Chondrocyte (in vitro differentiated cells): ENCODE data around the gene LMO2. TPM values are rescaled to one million over a fixed set of nuclear protein-coding genes. Genes with fewer than 3 reads are reported as not detected.

Source experiments
- DNase-seq: peaks from one replicate; pipeline ENCODE4 v3.0.0; 2021; ENCODE audit warnings: mixed read lengths, low spot score
- H3K27ac Mint-ChIP-seq: one replicate; pipeline ENCODE4 v1.8.0; 2021; ENCODE audit warnings: mild to moderate bottlenecking, moderate library complexity, mixed read lengths; ENCODE audit not compliant: unreplicated experiment
- H3K27me3 Mint-ChIP-seq: 2 replicates; pipeline ENCODE4 v1.8.0; 2021; ENCODE audit warnings: low read depth, mixed read lengths
- H3K36me3 Mint-ChIP-seq: 2 replicates; pipeline ENCODE4 v1.8.0; 2021; ENCODE audit warnings: low read depth, mixed read lengths
- H3K4me1 Mint-ChIP-seq: 2 replicates; pipeline ENCODE4 v1.8.0; 2021; ENCODE audit warnings: low read depth, mild to moderate bottlenecking, mixed read lengths
- H3K4me3 Mint-ChIP-seq: one replicate; pipeline ENCODE4 v1.8.0; 2021; ENCODE audit warnings: mild to moderate bottlenecking, moderate library complexity, mixed read lengths; ENCODE audit not compliant: unreplicated experiment
- H3K9me3 Mint-ChIP-seq: 2 replicates; pipeline ENCODE4 v1.8.0; 2021; ENCODE audit warnings: low read depth, mixed read lengths
- CTCF ChIP-seq: fragments of 200-600 bp; sonication (generic); IDR thresholded peaks from 2 replicates; pipeline ENCODE4 v1.5.0; 2021; ENCODE audit warnings: antibody characterized with exemption, mild to moderate bottlenecking, moderate library complexity
- total RNA-seq: library from RNA; stranded (reverse); gene quantifications from 3 replicates; pipeline ENCODE4 v1.2.1, GENCODE V29; 2021

Gene LMO2
- total RNA-seq, 1 donor from 2014 or later, result not detected

- H3K27ac Mint-ChIP-seq, result no peak overlapping the region
These were observed 32.6 kb downstream of the LMO2 start for GRCh38 chr11:33859306-33859705.

GRCh38 chr11:33857933-33858371 lies 33.9 kb downstream of the LMO2 start:
- Mint-ChIP-seq H3K36me3 (no peaks in the 10 kb centered on the region), H3K4me3 (no peak overlapping the region), H3K4me1 (no peaks in the 10 kb centered on the region), H3K27me3 (peaks cover 78% of the 10 kb centered on the region), H3K27ac (no peak overlapping the region), H3K9me3 (no peaks in the 10 kb centered on the region)
- no peak for DNase-seq
- peak; percentile 96 for TF ChIP-seq CTCF

More at GRCh38 chr11:33859306-33859705, 32.6 kb downstream of the LMO2 start:
- no peak for DNase-seq
- no peak overlapping the region for H3K4me3 Mint-ChIP-seq
- peaks cover 79% of the 10 kb centered on the region for H3K27me3 Mint-ChIP-seq
- no peak for TF ChIP-seq CTCF
- no peaks in the 10 kb centered on the region for H3K9me3 Mint-ChIP-seq
- H3K4me1 Mint-ChIP-seq, result no peaks in the 10 kb centered on the region
- no peaks in the 10 kb centered on the region for H3K36me3 Mint-ChIP-seq

DNA sequence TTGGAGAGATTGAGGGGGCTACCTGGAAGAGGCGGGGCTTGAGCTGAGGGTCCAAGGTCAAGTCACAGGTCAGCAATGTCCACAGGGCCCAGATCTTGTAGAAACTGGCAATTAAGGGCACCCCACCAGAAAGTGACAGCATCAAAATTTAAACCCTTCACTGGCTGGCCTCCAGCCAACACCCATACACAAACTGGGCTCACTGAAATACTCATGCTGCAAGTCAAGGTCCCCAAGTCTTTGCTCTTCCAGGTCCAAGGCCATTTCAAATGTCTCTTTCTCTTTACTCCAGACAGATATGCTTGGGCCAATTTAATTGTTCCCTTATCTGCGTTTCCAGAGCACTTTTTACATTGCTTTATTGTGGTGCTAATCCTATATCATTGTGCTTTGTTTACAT lies 36.4 kb downstream of the LMO2 start:
- no peak overlapping the region for H3K27ac Mint-ChIP-seq
- H3K4me1 Mint-ChIP-seq, result no peaks in the 10 kb centered on the region
- no peak overlapping the region for H3K4me3 Mint-ChIP-seq

GRCh38 chr11:33848717-33849390 lies 43.0 kb downstream of the LMO2 start:
- TF ChIP-seq CTCF, result no peak
- DNase-seq, result no peak
- Mint-ChIP-seq H3K36me3 (no peaks in the 10 kb centered on the region), H3K9me3 (no peaks in the 10 kb centered on the region), H3K27ac (no peak overlapping the region), H3K4me1 (no peaks in the 10 kb centered on the region), H3K27me3 (peaks cover 73% of the 10 kb centered on the region), H3K4me3 (no peak overlapping the region)

More for the DNA sequence above, 36.4 kb downstream of the LMO2 start:
- DNase-seq, result no peak
- no peaks in the 10 kb centered on the region for H3K9me3 Mint-ChIP-seq
- TF ChIP-seq CTCF, result no peak
- no peaks in the 10 kb centered on the region for H3K36me3 Mint-ChIP-seq
- peaks cover 83% of the 10 kb centered on the region for H3K27me3 Mint-ChIP-seq

GRCh38 chr11:33847251-33847650 lies 44.6 kb downstream of the LMO2 start:
- no peak for DNase-seq
- no peak for TF ChIP-seq CTCF
- peaks cover 68% of the 10 kb centered on the region for H3K27me3 Mint-ChIP-seq
- no peak overlapping the region for H3K4me3 Mint-ChIP-seq
- H3K36me3 Mint-ChIP-seq, result no peaks in the 10 kb centered on the region
- no peaks in the 10 kb centered on the region for H3K9me3 Mint-ChIP-seq
- no peaks in the 10 kb centered on the region for H3K4me1 Mint-ChIP-seq
- H3K27ac Mint-ChIP-seq, result no peak overlapping the region
